ENCODE data around the gene DERL3. TPM values are rescaled to one million over a fixed set of nuclear protein-coding genes. Genes with fewer than 3 reads are reported as not detected.
A peak's percentile ranks its signal among the peaks of the same experiment; 100 is the strongest.

Gene DERL3
- total RNA-seq, 2 experiments from 2014 or later = 7.8 to 8.3 TPM

DNA sequence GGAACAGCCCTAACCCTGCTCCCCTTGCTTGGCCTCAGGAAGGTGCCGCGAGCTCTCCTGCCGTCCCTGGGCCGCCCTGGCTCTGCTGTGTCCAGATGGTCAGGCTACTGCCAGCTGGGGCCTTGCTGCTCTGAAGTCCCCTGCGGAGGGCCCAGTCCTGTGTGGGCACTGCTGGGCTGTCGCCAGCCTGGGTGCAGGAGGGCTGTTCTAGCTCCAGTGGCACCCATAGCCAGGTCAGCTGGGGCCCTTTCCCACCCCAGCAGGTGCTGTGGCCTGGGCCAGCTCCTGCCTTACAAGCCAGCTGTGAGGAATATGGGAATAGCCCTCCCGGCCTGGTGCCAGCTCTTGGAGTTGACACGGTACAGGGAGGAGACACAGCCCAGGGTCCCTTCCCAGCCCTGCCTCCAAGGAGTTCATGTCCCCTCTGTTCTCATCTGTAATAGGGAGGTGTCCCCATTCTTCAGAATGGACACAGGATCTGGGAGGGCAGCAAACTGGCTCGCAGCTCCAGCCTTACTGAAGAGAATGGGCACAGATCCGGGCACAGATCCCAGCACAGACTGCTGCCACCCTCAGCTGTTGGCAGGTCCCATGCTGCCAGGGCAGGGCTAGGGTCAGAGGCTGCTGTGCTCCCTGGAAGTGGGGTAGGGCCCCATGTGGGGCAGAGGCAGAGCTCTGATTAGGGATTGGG is 3.9 kb downstream of the DERL3 start:
- CTCF ChIA-PET = interaction anchor here (0.8 to 1.0 kb wide), 2 partner anchors 15 to 23 kb away, joined by 3 read pairs; partner anchors contain the start of gene SLC2A11
- H3K27ac Mint-ChIP-seq = no peak overlapping the region
- H3K27me3 Mint-ChIP-seq = no peaks in the 10 kb centered on the region
- H3K4me1 Mint-ChIP-seq = peaks cover 22% of the 10 kb centered on the region
- no peak for DNase-seq
- H3K4me3 Mint-ChIP-seq = no peak overlapping the region
- POLR2A ChIA-PET = interaction anchor here (0.7 to 1.8 kb wide), 4 partner anchors 8 to 48 kb away, joined by 3 to 5 read pairs (median 4); partner anchors contain the start of genes SLC2A11 and SMARCB1
- H3K36me3 Mint-ChIP-seq (ENCODE audit: low read depth) = peaks cover 9% of the 10 kb centered on the region
- H3K9me3 Mint-ChIP-seq = no peaks in the 10 kb centered on the region

- no peak for DNase-seq
- POLR2A ChIA-PET = interaction anchor here (1.2 to 1.8 kb wide), 2 partner anchors 14 to 48 kb away, joined by 4 to 5 read pairs; partner anchors contain the start of gene SMARCB1
- H3K4me3 Mint-ChIP-seq = no peak overlapping the region
Observed at GRCh38 chr22:23834406-23834792, 4.4 kb downstream of the DERL3 start.

GRCh38 chr22:23833911-23834317 is 4.9 kb downstream of the DERL3 start:
- ChIA-PET POLR2A (no interaction called here), CTCF (no interaction called here)
- H3K36me3 Mint-ChIP-seq (ENCODE audit: low read depth) = peaks cover 15% of the 10 kb centered on the region
- no peak overlapping the region for H3K27ac Mint-ChIP-seq
- peaks cover 12% of the 10 kb centered on the region for H3K4me1 Mint-ChIP-seq
- no peaks in the 10 kb centered on the region for H3K27me3 Mint-ChIP-seq
- no peak overlapping the region for H3K4me3 Mint-ChIP-seq
- no peak for DNase-seq
- no peaks in the 10 kb centered on the region for H3K9me3 Mint-ChIP-seq

More at GRCh38 chr22:23834406-23834792, 4.4 kb downstream of the DERL3 start:
- H3K4me1 Mint-ChIP-seq = peaks cover 17% of the 10 kb centered on the region
- H3K36me3 Mint-ChIP-seq (ENCODE audit: low read depth) = peaks cover 10% of the 10 kb centered on the region
- no peaks in the 10 kb centered on the region for H3K9me3 Mint-ChIP-seq
- CTCF ChIA-PET = no interaction called here
- no peaks in the 10 kb centered on the region for H3K27me3 Mint-ChIP-seq
- H3K27ac Mint-ChIP-seq = no peak overlapping the region

GRCh38 chr22:23833017-23833751 is 5.6 kb downstream of the DERL3 start:
- H3K27ac Mint-ChIP-seq = no peak overlapping the region
- H3K36me3 Mint-ChIP-seq (ENCODE audit: low read depth) = peaks cover 19% of the 10 kb centered on the region
- H3K4me1 Mint-ChIP-seq = peaks cover 8% of the 10 kb centered on the region
- POLR2A ChIA-PET = no interaction called here
- no peak for DNase-seq
- no peaks in the 10 kb centered on the region for H3K9me3 Mint-ChIP-seq
- no peaks in the 10 kb centered on the region for H3K27me3 Mint-ChIP-seq
- no peak overlapping the region for H3K4me3 Mint-ChIP-seq
- CTCF ChIA-PET = no interaction called here

GRCh38 chr22:23832226-23833016 is 6.4 kb downstream of the DERL3 start:
- ChIA-PET CTCF (no interaction called here), POLR2A (no interaction called here)
- H3K9me3 Mint-ChIP-seq = no peaks in the 10 kb centered on the region
- H3K27me3 Mint-ChIP-seq = no peaks in the 10 kb centered on the region
- H3K36me3 Mint-ChIP-seq (ENCODE audit: low read depth) = peaks cover 20% of the 10 kb centered on the region
- no peak for DNase-seq
- peaks cover 4% of the 10 kb centered on the region for H3K4me1 Mint-ChIP-seq
- H3K4me3 Mint-ChIP-seq = no peak overlapping the region
- H3K27ac Mint-ChIP-seq = no peak overlapping the region

- no peaks in the 10 kb centered on the region for H3K9me3 Mint-ChIP-seq
- no peak overlapping the region for H3K27ac Mint-ChIP-seq
- no peak for DNase-seq
- ChIA-PET CTCF (no interaction called here), POLR2A (no interaction called here)
- no peak overlapping the region for H3K4me3 Mint-ChIP-seq
- no peaks in the 10 kb centered on the region for H3K27me3 Mint-ChIP-seq
- peaks cover 3% of the 10 kb centered on the region for H3K4me1 Mint-ChIP-seq
- H3K36me3 Mint-ChIP-seq (ENCODE audit: low read depth) = peaks cover 23% of the 10 kb centered on the region
Observed at GRCh38 chr22:23831781-23832180, 7.0 kb downstream of the DERL3 start.

GRCh38 chr22:23831261-23831660 is 7.5 kb downstream of the DERL3 start:
- H3K27me3 Mint-ChIP-seq = no peaks in the 10 kb centered on the region
- no peak for DNase-seq
- H3K9me3 Mint-ChIP-seq = no peaks in the 10 kb centered on the region
- H3K27ac Mint-ChIP-seq = no peak overlapping the region
- ChIA-PET POLR2A (no interaction called here), CTCF (no interaction called here)
- no peak overlapping the region for H3K4me3 Mint-ChIP-seq
- H3K4me1 Mint-ChIP-seq = peaks cover 7% of the 10 kb centered on the region
- H3K36me3 Mint-ChIP-seq (ENCODE audit: low read depth) = peaks cover 26% of the 10 kb centered on the region

- Mint-ChIP-seq H3K9me3 (no peaks in the 10 kb centered on the region), H3K27me3 (no peaks in the 10 kb centered on the region), H3K36me3 (ENCODE audit: low read depth) (peaks cover 35% of the 10 kb centered on the region), H3K4me1 (peaks cover 15% of the 10 kb centered on the region), H3K27ac (no peak overlapping the region), H3K4me3 (no peak overlapping the region)
- ChIA-PET POLR2A (no interaction called here), CTCF (interaction anchor here (1.9 kb wide), 1 partner anchor 21 kb away, joined by 7 read pairs; no protein-coding TSS in a partner anchor)
- DNase-seq = no peak
Observed at GRCh38 chr22:23829845-23830372, 8.9 kb downstream of the DERL3 start.

GRCh38 chr22:23828800-23829680 is 9.8 kb downstream of the DERL3 start:
- peak overlapping the region; percentile 38 for H3K27ac Mint-ChIP-seq
- CTCF ChIA-PET = interaction anchor here (1.9 kb wide), 1 partner anchor 22 kb away, joined by 7 read pairs; no protein-coding TSS in a partner anchor
- peaks cover 15% of the 10 kb centered on the region for H3K4me1 Mint-ChIP-seq
- H3K4me3 Mint-ChIP-seq = no peak overlapping the region
- DNase-seq = no peak
- peaks cover 37% of the 10 kb centered on the region for H3K36me3 Mint-ChIP-seq (ENCODE audit: low read depth)
- H3K9me3 Mint-ChIP-seq = no peaks in the 10 kb centered on the region
- POLR2A ChIA-PET = interaction anchor here (0.9 kb wide), 1 partner anchor 10 kb away, joined by 3 read pairs; the partner anchor contains the start of gene DERL3
- H3K27me3 Mint-ChIP-seq = no peaks in the 10 kb centered on the region

DNA sequence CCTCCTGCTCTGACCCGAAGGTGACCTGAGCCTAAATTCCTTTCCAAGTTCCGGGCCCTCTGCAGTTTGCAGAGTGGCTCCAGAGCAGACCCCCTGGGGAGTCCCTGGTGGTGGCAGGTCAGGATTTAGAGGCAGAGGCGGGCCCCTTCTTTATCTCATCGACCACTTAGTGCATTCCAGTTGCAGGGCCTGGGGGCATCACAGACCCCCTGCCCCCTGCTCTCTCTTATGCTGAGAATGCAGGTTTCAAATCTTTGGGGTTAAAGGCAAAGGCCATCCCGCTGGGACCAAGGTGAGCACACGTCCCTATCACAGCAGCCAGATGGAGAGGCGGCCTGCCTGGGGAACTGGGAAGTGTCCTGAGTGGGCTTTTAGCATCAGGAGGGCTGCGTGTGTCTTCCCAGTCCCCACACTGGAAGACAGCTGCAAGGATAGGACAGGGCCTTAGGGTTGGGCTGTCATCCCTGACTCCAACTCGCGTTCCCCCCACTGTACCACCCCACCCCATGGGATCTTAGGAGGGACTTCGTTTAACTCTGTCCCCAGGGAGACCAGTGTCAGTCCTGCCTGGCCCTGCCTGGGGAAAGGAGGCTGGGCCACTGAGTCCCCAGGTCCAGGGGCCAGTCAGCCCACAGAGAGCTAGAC is 11.3 kb downstream of the DERL3 start:
- peaks cover 52% of the 10 kb centered on the region for H3K36me3 Mint-ChIP-seq (ENCODE audit: low read depth)
- H3K4me1 Mint-ChIP-seq = peaks cover 23% of the 10 kb centered on the region
- H3K4me3 Mint-ChIP-seq = no peak overlapping the region
- CTCF ChIA-PET = no interaction called here
- no peak overlapping the region for H3K27ac Mint-ChIP-seq
- POLR2A ChIA-PET = no interaction called here
- no peak for DNase-seq
- no peaks in the 10 kb centered on the region for H3K27me3 Mint-ChIP-seq
- H3K9me3 Mint-ChIP-seq = no peaks in the 10 kb centered on the region

DNA sequence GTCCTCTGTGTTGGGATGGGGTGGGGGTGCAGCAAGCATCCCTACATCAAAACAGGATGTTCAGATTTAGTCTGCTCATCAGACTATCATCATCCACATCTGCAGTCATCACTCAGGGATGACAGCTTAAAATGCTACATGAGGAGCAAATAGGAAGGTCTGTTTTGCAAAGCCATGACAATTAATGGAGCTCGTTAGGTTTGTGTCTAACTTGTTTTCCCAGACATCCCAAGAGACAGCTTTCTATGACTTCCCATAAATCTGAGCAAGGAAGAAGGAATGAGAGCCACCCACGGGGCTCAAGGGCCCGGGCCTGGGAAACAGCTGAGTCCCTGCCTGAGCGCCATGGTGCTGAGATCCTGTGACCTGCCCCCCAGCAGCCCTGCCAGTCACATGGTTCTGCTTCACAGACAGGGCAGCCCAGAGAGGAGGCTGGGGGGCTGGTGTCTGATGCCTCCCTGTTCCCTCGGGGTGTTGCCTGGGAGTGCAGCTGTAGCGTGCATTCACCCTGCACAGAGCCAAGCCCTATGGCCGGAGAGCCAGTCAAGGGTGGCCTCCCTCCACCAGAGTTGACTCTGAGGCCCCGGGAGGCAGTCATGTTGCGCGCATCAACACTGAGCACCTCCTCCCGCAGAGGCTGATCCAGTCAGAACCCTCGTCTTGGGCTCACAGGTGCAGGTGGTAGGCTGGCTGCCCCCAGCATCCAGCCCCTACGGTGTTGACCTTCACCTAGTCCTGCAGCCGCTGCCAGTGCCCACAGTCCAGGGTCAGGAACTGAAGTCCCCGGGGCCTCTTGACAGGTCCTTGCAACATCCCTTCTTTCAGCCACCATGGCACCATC is 12.1 kb downstream of the DERL3 start:
- Mint-ChIP-seq H3K9me3 (no peaks in the 10 kb centered on the region), H3K36me3 (ENCODE audit: low read depth) (peaks cover 58% of the 10 kb centered on the region), H3K4me3 (no peak overlapping the region), H3K4me1 (peaks cover 28% of the 10 kb centered on the region), H3K27ac (peak overlapping the region; percentile 88), H3K27me3 (no peaks in the 10 kb centered on the region)
- ChIA-PET CTCF (interaction anchor here (0.7 to 1.5 kb wide), 3 partner anchors 12 to 31 kb away, joined by 3 to 5 read pairs (median 5); partner anchors contain the start of gene SLC2A11), POLR2A (interaction anchor here (0.9 kb wide), 1 partner anchor 8 kb away, joined by 3 read pairs; no protein-coding TSS in a partner anchor)
- no peak for DNase-seq
